ENCODE data around the gene FAM170B. TPM values are rescaled to one million over a fixed set of nuclear protein-coding genes. Genes with fewer than 3 reads are reported as not detected.

Gene FAM170B
- polyA plus RNA-seq, 1 donor: not detected

- no peak for DNase-seq (ENCODE audit: low read depth)
Measured at GRCh38 chr10:49106451-49106850, 27.4 kb downstream of the FAM170B start.

GRCh38 chr10:49105076-49105475, 28.7 kb downstream of the FAM170B start:
- no peak for DNase-seq (ENCODE audit: low read depth)

GRCh38 chr10:49104323-49104722, 29.5 kb downstream of the FAM170B start:
- DNase-seq (ENCODE audit: low read depth): no peak

- no peak for DNase-seq (ENCODE audit: low read depth)
Measured at GRCh38 chr10:49103761-49104160, 30.1 kb downstream of the FAM170B start.

DNA sequence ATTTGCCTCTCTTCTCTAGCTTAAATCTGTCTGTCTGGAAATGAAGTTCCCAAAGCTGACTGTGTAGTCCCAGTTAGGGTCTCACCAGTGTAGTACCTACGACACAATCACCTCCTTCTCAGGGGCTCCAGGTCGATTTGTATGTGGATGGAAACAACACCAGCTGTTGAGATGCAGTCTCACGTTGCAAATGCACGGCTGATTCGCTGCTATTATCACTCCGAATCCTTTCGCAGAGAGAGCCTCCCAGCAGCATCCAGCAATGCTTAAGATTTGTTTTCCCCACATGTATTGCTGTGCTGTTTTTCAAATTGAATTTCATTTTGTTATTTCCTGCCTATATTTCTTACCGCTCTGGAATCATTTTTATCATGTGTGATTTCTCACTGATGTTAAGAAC, 34.8 kb downstream of the FAM170B start:
- no peak for DNase-seq (ENCODE audit: low read depth)

- no peak for DNase-seq (ENCODE audit: low read depth)
Measured at GRCh38 chr10:49096890-49097445, 36.9 kb downstream of the FAM170B start.

DNA sequence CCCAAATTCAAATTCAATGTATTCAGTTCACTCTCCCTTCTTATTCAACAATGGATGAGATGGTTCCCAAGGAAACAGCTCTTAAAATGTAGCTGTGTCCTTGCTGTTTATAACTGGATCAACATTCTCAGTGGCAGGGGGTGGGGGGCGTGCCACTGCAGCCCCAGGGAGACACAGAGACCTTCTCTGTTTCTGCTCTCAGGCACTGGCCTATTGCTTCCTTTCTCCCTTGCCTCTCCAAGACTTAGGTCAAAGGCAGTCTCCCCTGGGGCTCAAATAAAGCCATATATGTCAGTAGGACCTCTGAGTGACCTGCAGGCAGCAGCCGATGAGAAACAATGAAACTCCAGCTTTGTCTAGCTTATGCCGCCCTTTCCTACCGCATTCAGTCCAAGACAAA, 39.2 kb downstream of the FAM170B start:
- no peak for DNase-seq (ENCODE audit: low read depth)

- DNase-seq (ENCODE audit: low read depth): no peak
Measured at GRCh38 chr10:49093922-49094321, 39.9 kb downstream of the FAM170B start.

DNA sequence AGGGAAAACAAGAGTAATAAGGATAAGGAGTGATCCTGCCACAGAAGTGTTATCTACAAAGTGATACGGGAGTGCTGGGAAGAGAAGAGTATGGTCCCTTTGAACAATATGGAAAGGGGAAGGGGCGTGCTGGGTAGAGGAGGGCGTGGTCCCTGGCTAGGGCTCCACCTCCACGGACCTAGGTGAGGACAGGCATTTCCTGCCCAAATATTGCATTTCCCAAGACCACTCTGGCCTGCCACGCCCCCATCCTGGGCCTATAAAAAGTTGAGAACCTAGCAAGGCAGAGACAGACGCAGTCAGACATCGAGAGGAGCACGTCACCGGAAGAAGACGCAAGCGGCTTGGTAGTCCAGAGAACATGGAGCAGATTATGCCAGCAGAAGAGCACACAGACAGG, 41.3 kb downstream of the FAM170B start:
- no peak for DNase-seq (ENCODE audit: low read depth)

GRCh38 chr10:49091450-49092210, 42.2 kb downstream of the FAM170B start:
- no peak for DNase-seq (ENCODE audit: low read depth)

DNA sequence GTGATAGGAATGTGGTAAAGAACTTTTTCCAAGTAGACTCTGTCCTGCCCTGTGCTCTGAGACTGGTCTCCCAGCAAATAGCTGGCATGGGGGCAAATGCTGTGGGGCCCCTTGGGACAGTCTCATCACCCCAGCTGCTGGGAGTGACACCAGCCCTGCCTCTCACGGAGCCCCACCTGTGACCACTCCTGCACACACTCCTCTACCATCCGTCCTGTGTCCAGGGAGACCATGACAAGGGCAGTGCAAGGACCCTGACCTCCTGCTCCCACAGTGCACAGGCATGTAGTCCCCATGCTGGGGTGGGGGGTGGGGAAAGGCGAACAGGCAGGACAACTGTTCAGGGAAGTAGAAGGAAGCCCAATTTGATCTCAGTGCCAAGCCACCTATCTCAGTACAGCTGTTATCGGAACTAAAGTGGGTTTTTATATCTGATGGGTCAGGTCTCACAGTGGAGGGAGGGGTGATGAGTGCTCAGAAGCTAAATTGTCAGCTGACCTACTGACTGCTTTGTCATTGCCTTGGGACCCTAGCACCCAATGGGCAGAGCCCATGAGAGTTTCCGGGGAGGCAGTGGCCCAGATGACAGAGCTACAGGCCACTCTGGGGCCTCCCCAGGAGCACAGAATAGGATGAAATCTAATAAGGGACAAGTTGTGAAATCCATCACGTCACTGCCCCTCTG, 43.0 kb downstream of the FAM170B start:
- DNase-seq (ENCODE audit: low read depth): no peak

DNA sequence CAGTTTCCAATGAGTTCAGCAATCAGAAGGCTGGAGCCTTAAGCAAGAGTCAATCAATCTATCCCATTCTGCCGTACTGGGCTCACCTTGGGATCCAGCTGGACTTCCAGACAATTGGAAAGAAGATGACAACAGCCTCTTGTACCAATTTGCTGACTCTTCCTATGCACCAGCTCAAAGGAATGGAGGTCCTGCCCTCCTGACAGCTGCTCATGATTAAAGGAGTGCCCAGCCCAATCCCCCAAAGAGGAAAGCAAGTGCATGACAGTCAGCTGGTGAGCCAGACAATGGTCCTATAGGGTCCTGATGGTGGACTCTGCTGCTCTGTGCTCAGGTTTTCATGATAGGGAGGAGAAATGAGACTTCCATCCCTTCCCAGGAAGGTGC, 43.6 kb downstream of the FAM170B start:
- no peak for DNase-seq (ENCODE audit: low read depth)

DNA sequence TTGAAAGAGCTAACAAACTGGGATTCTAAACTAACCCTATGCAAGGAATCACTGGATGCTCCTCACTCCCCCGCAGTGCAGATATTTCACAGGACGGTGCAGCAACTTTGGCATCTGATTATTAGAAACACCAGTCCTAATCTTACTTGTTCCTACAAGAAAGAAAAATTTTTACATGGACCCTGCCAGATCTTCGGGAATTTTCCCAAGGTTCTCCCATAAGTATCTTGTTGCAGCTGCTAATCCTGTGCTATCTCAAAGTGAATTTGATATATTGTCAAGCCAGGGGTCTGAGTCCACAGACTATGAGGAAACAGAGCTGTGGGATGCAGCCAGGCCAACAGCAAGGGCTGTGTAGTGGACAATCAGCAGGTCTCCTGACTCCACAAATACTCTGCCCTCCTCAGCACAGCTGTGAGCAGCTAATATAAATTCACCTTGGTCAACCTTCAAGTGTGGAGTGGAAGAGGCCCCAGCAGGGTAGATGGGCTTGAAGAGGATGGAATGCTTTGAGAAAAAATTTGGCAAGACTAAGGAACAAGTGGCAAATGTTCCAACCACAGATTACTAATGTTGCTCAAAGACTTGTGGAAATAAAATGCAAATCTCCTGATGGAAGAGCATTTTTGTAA, 44.1 kb downstream of the FAM170B start:
- no peak for DNase-seq (ENCODE audit: low read depth)

DNA sequence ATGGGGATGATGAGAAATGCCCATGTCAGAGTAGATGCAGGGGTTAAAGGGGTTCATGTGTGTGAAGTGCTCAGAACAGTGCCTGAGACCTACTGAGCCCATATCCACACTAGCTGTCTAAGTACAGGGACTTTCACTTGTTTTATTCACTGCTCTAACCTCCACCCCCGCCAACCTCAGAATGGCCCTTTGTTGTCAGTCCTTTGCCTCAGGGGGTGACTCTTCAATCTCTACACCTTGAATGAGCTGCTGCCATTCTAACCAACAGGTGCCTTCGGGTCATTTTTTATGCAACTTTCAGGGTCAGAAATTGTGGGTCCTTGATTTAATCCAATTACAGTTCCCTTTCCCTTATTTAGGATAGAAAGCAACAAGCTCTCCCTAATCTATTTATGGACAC, 44.7 kb downstream of the FAM170B start:
- no peak for DNase-seq (ENCODE audit: low read depth)

GRCh38 chr10:49086889-49087288, 46.9 kb downstream of the FAM170B start:
- DNase-seq (ENCODE audit: low read depth): no peak

- no peak for DNase-seq (ENCODE audit: low read depth)
Measured at GRCh38 chr10:49083261-49083660, 50.6 kb downstream of the FAM170B start.

DNA sequence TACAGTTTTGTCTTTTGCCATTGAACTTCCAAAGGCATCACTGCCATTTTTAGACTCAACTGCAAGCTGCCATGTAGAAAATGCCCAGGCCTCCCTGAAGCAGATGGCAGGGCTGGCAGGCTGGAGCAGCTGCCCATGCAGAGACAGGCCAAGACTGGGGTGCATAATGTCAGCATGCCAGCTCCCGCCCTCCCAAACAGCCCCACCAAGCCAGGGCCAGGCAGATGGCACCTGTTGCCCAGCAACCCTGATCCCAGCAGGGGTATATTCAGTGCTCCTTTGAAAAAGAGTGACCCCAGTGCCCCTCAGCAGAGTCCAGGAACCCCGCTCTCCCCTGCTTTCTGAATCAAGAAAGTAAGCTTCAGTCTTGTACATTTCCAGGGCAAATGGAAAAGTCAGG, 51.1 kb downstream of the FAM170B start:
- DNase-seq (ENCODE audit: low read depth): no peak

DNA sequence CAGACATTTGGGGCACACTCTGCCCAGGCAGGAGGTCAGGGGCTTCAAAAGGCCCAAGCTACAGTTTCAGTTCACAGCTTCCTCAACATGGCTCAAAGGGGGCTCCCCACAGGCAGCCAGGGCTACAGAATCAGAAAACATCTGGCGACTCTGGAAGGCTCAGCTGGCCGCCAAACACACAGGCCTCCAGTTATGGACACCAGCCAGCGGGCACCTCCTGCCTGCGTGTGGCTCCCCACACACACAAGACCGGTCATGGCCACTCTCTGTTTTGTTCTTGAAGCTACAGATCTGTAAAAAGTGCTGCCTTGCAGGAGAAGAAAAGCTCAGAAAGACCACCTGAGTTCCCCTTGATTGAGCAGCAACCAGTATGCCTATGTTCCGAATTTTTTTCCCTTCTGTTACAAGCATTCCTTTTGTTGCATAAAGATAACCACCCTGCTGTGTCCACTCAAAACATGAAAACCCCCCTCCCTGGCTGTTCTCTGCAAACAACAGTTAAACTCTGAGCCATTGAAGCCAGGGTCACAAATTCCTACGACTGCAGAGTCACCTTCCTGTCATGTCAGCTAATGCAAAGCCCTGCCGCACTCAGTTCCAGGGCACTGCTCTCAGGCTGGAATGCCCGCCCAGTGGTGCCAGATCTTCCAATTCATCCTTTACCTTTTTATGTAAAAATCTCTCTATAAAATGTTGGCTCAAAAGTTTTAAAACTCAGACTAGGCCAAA, 52.1 kb downstream of the FAM170B start:
- DNase-seq (ENCODE audit: low read depth): no peak

Measured in forelimb muscle (tissue), 1 donor.